Measurements from ENCODE around the gene MEGF11. TPM values are rescaled to one million over a fixed set of nuclear protein-coding genes. Genes with fewer than 3 reads are reported as not detected.

MEGF11 gene
- total RNA-seq, 2 experiments from 2014 or later: not detected

GRCh38 chr15:66103293-66103590 is 150.3 kb downstream of the MEGF11 start:
- ChIA-PET POLR2A (no interaction called here), CTCF (no interaction called here)

- ChIA-PET CTCF (no interaction called here), POLR2A (no interaction called here)
These were observed 150.8 kb downstream of the MEGF11 start for GRCh38 chr15:66102563-66103292.

- ChIA-PET CTCF (no interaction called here), POLR2A (no interaction called here)
These were observed 151.7 kb downstream of the MEGF11 start for GRCh38 chr15:66101715-66102395.

DNA sequence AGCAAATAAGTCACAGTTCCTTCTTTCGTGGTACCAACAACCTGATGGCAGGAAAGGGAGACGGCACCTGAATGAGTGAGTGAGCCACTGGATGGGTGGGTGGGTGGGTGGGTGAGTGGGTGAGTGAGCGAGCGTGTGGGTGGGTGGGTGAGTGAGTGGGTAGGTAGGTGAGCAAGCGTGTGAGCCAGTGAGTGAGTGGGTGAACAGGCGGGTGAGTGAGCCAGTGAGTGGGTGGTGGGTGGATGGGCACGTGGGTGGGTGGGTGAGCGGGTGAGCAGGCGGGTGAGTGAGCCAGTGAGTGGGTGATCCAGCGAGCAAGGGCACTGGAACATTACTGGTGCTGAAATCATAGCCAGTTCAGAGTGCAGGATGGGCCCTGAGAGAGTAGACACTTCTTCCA is 152.8 kb downstream of the MEGF11 start:
- CTCF ChIA-PET: no interaction called here
- POLR2A ChIA-PET: no interaction called here

- ChIA-PET CTCF (no interaction called here), POLR2A (no interaction called here)
These were observed 153.4 kb downstream of the MEGF11 start for GRCh38 chr15:66099950-66100671.

- POLR2A ChIA-PET: no interaction called here
- CTCF ChIA-PET: no interaction called here
These were observed 155.6 kb downstream of the MEGF11 start for GRCh38 chr15:66098022-66098363.

DNA sequence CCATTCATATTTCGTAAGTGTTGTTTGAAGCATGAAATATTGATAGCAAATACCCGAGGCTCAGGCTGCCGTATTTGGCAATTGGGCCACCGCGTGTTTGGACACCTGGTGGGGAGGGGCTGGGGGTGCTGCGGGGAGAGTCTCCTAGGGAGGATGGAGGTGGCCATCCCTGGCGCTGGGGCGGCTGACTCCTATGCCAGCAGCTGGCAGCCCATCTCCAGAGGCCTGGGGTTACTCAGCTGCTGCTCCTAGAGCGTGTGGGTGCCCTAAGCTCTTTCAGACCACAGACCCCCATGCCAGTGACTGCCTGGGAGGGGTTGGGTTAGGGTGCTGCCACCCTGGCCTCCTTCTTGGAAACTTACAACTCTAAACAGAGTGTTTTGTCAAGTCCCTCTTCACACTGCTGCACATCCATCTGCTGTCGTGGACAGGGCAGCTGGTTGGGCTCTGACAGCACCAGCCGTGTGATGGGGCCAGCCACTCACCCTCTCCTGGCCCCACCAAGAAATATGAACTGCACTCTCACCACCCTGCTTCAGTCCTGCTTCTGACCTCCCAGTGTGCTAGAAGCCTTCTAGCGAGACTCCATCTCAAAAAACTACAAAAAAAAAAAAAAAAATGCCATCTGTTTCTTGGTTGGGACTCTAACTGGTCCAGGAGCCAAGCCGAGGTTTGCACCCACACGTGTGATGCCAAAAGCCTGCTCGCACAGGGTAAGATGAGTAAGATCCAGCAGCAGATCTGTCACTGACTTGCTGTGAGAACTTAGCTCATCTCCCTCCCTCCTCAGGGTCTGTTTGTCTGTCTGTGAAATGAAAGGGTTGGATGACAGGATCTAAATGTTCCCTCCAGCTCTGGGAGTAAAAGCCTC is 156.2 kb downstream of the MEGF11 start:
- ChIA-PET POLR2A (no interaction called here), CTCF (no interaction called here)

GRCh38 chr15:66096688-66097058 is 156.9 kb downstream of the MEGF11 start:
- ChIA-PET CTCF (no interaction called here), POLR2A (no interaction called here)

DNA sequence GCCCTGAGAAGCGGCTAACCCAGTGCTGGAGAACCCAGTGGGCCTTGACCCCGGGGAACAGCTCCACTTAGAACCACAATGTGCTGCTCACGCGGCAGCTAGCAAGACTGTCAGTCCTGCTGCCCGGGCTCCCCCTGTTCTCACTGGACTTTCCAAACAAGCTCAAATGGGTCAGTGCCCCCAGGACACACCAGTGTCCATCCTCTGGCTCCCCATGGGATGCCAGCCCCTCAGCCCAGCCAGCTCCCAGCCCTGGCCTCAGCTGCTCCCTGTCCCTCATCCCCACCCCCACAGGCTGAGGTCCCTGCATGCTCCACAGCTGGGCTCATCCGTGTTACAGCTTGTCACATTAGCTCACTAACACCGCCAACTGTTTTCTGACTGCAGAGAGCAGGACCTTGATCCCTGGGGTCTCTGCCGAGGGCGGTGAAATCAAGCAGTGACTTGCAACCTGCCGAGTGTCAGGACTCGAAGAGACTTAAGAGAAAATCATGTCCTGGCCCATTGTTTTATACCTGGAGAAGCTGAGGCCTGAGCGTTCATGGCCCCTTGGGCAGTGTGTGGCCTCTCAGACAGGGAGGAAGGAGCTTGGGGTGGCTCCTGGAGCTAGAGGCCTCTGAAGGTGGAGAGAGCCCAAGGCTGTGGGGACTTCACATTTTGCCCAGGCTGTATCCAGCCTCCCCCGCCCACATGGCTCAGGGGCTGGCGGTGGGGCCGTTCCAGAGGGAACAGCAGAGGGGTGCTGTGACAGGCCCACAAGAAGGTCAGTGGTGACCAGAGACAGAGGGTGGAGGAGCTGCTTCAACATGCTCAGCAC is 157.5 kb downstream of the MEGF11 start:
- CTCF ChIA-PET: no interaction called here
- POLR2A ChIA-PET: no interaction called here

DNA sequence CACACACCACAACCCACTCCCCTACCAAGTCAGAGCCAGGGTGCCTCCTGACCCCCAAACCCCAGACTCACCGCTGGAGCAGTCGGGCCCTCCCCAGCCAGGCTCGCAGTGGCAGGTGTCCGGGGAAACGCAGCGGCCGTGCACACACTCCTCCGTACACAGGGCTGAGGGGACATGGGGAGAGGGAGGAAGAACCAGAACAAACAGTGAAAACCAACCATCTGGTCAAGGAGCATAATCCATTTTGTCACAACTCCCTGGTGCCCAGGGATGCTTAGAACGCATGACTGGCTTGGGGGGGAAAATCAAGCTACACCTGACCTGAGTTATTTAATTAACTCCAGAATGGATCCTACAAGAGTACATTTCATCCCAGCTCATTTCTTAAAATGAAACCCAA is 159.2 kb downstream of the MEGF11 start:
- POLR2A ChIA-PET: no interaction called here
- CTCF ChIA-PET: no interaction called here

GRCh38 chr15:66092053-66093016 is 161.2 kb downstream of the MEGF11 start:
- CTCF ChIA-PET: no interaction called here
- POLR2A ChIA-PET: no interaction called here

DNA sequence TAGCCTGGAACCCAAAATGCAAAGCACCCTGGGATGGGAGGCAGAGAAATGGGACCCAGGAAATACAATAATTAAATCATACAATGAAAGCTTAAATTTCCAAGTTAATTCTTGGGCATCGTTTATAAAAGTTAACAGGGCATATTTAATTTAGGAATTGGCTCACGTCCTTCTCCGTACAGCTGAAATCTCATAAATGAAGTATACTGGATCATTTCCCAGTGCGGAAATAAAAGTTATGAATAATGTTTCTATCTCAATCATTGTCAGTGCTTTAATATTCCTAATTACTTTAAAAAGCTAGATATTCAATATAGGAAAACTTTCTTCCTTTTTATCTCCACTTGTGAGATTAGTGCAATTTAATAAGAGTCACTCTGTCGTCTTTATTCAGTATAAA is 164.0 kb downstream of the MEGF11 start:
- CTCF ChIA-PET: no interaction called here
- POLR2A ChIA-PET: no interaction called here

- POLR2A ChIA-PET: no interaction called here
- CTCF ChIA-PET: no interaction called here
These were observed 164.5 kb downstream of the MEGF11 start for GRCh38 chr15:66089049-66089448.

DNA sequence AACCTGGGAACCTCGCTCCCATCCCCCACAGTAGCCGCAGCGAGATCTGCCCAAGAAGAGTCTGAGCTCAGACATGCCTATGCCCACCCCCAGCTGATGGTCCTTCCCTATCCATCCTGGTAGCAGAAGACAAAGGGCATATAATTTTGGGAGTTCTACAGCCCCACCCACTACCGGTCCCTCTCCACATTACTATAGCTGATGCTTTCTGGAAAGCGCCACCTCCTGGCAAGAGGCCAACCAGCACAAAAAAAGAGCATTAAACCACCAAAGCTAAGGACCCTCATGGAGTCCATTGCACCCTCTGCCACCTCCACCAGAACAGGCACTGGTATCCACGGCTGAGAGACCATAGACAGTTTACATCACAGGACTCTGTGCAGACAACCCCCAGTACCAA is 168.4 kb downstream of the MEGF11 start:
- POLR2A ChIA-PET: no interaction called here
- CTCF ChIA-PET: no interaction called here

DNA sequence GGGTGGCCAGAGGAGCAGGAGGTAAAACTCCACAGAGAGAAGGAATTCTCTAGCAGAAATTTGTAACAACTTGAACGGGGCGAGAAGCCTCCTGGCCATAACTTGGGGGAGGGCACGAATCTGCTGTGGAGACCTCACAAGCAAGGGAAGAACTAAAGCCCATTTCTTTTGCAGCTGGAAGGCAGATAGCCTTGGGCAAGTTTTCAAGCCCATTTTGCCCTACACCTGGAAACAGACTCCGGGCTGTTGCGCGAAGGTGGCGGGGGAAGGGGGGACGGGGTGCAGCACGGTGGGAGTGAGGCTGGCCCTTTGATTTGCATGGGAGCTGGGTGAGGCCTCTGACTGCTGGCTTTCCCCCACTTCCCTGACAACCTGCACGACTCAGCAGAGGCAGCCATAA is 168.8 kb downstream of the MEGF11 start:
- ChIA-PET CTCF (no interaction called here), POLR2A (no interaction called here)

- ChIA-PET POLR2A (no interaction called here), CTCF (no interaction called here)
These were observed 172.7 kb downstream of the MEGF11 start for GRCh38 chr15:66080717-66081398.

DNA sequence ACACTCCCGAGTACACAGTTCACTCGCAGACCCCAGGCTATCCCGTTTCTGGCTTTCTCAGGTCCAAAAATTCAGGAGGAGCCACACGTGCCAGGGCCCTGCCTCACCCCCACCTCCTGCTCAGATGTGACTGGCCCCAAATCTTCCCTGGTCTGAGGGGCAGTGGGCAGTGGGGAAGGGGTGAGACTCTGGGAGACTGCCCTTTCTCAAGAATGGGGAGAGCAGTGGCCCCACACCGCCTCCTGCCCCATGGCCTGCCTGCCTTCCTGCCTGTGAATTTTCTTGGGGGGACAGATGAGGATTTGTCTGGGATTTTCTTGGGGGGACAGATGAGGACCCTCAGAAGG is 174.6 kb downstream of the MEGF11 start:
- ChIA-PET POLR2A (no interaction called here), CTCF (no interaction called here)

- ChIA-PET CTCF (no interaction called here), POLR2A (no interaction called here)
These were observed 175.2 kb downstream of the MEGF11 start for GRCh38 chr15:66078196-66078928.
